Superior temporal gyrus (tissue), 1 donor: ENCODE data around the gene RFTN1.
A peak's percentile ranks its signal among the peaks of the same experiment; 100 is the strongest.

ENCODE experiments used
- DNase-seq: peaks from one replicate; pipeline ENCODE4 v3.0.0-alpha.2; 2016; ENCODE audit errors: extremely low spot score

Gene RFTN1

GRCh38 chr3:16513141-16514020, at the start of gene RFTN1:
Gene RFTN1 (minus strand): TSS chr3:16513699. CDS start chr3:16493869, 19,830 bp downstream.
- DNase-seq = no peak

- no peak for DNase-seq
Measured at GRCh38 chr3:16559653-16560365, 46.3 kb upstream of the RFTN1 start.

DNA sequence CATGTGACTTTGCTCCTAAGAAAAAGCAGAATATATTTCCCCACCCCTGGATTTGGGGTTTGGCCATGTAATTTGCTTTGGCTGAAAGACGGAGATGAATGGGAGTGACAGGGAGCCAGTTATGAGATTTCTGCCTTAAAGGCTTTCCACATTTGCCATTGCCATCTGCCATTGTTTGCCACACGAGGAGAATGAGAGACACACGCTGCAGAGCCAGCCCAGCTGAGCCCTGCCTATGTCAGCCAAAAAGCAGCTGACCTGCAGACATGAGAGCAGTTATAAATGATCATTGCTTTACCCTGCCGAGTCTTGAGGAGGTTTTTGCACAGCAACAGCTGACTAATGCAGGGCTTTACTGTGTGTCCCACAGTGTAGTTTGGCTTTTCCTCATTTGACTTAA, 40.6 kb upstream of the RFTN1 start:
- DNase-seq = no peak

- no peak for DNase-seq
Measured at GRCh38 chr3:16552757-16553156, 39.3 kb upstream of the RFTN1 start.

DNA sequence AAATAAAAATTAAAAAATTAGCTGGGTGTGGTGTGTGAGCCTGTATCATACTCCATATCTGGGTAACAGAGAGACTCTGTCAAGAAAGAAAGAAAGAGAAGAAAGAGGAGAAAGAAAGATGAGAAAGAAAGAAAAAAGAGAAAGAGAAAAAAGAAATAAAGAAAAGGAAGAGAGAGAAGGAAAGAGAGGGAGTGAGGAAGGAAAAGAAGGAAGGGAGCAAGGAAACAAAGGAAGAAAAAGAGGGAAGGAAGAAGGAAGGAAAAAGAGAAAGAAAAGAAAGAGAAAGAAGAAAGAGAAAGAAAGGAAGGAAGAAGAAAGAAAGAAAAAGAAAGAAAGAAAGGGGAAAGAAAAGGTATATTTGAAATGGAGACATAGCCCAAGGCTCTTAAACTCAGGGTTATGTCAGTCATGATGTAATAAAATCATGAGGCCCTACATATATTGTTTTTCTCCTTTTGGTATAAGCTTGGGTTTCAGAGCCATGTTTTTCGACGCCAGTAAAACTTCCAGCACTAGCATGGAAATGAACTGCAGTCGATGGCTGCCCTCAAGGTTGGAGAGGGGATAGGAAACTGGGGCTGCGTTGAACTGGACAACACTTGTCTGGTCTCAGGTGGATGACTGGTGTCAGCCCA, 38.0 kb upstream of the RFTN1 start:
- no peak for DNase-seq

- DNase-seq = peak; percentile 94
Measured at GRCh38 chr3:16550676-16551341, 37.3 kb upstream of the RFTN1 start.

DNA sequence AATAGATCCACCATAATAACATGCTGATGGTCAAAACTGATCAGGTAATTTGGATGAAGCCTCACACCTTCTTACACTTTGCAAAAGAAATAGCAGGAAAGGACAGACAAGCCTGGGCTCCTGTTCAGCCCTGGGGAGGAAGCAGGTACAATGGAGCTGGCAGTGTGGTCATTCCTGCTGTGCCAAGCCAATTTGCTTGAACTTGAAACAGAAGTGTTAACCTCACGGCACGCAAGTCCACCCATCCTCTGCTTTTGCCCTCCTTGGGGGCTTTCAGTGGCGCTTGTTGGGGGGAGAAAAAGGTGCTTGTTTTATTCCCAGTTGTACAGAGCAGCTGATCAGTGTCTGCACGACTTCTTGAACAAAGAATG, 36.8 kb upstream of the RFTN1 start:
- no peak for DNase-seq

DNA sequence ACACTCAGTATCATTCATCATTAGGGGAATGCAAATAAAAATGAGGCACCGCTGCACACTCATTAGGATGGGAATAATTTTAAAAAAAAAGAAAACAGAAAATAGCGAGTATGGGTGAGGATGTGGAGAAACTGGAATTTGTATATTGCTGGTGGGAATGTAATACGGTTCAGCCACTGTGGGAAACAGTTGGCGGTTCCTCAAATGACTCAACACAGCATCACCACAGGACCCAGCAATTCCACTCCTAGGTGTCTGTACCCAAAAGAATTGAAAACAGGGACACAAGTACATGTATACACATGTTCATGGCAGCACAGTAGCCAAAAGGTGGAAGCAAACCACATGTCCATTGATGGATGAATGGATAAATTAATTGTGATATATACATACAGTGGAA, 35.2 kb upstream of the RFTN1 start:
- no peak for DNase-seq

GRCh38 chr3:16547561-16548357, 34.3 kb upstream of the RFTN1 start:
- no peak for DNase-seq

GRCh38 chr3:16546186-16547010, 32.9 kb upstream of the RFTN1 start:
- no peak for DNase-seq

GRCh38 chr3:16545413-16546185, 32.1 kb upstream of the RFTN1 start:
- DNase-seq = no peak

DNA sequence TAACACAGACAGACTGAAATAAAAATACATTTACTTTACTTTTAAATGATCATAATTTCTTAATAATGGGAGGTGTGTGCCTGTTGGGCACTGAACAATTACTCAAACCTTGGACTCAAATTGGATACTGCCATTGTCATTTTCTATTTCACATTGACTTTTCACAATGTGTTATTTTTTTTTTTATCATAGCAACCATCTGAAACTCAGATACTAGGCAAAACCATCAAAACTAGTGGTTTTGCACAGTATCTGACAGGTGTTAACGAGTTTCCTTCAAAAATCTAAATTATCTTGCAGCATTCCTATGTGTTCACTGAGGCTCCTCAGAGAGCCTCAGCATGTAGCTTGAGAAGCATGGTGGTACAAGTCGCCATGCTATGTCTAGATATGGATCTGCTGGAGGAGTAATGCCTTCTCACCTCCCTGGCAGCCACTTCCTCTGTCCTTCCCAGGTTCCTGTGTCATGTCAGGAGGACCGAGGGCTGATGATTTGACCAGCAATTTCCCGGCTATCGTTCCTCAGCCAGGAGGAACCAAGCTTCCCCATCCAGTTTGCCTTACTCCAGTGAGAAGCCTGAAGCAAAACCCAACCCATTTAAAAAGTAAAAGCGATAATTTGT, 29.9 kb upstream of the RFTN1 start:
- no peak for DNase-seq

- DNase-seq = no peak
Measured at GRCh38 chr3:16538507-16538906, 25.0 kb upstream of the RFTN1 start.

DNA sequence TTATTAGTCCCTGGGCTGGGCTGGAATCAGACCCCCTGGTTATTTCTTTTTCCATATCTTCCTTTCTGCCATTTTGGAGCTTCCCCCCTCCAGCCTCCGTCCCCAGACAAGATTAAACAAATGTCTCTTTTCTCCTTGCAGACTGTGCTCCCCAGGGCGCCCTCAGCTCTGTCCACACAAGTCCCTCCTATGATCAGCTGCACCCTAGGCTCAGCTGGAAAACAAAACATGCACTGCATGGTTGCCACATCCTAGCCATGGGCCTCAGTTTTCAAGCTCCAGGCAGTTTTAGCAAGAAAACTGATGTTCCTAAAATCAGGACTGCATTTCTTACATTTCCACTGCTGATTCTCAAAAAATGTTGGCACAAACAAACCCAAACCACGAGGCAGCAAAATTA, 23.5 kb upstream of the RFTN1 start:
- DNase-seq = no peak

DNA sequence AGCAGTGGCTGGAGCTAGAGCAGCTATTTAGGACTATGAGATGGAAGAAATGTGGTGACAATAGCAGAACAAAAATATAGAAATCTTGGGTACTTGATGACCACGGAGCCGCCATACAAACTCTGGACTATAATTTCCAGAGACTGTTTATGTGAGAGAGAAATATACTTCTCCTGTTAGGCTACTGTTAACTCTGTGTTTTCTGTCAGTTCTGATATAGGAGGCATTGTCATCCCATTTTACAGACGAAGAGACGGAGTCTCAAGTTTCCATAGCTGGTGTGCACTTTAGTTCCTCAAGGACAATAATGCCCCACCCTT, 22.8 kb upstream of the RFTN1 start:
- DNase-seq = no peak

GRCh38 chr3:16534640-16535262, 21.3 kb upstream of the RFTN1 start:
- no peak for DNase-seq

- no peak for DNase-seq
Measured at GRCh38 chr3:16533928-16534574, 20.6 kb upstream of the RFTN1 start.

GRCh38 chr3:16529264-16529663, 15.8 kb upstream of the RFTN1 start:
- DNase-seq = no peak
